ENCODE measurements around the gene TTC7B. TPM values are rescaled to one million over a fixed set of nuclear protein-coding genes. Genes with fewer than 3 reads are reported as not detected.

The TTC7B gene
- total and polyA plus RNA-seq, 2 experiments from 2014 or later: 7.9 to 28.6 TPM

DNA sequence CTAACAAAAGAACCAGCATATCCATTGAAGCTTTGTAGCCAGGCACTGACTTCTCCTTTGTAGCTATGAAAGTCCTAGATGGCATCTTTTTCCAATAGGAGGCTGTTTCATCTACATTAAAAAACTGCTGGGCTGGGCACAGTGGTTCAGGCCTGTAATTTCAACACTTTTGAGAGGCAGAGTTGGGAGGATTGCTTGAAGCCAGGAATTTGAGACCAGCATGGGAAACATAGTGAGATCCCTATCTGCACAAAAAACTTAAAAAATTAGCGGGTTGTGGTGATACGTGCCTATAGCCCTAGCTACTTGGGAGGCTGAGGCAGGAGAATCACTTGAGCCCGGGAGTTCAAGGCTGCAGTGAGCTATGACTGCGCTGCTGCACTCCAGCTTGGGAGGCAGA is 251.7 kb downstream of the TTC7B start:
- Histone ChIP-seq H2AFZ (no peak overlapping the region), H4K20me1 (replicated peaks; ENCODE audit: insufficient read depth) (no peaks in the 10 kb centered on the region), H3K79me2 (replicated peaks; ENCODE audit: insufficient read depth) (no peaks in the 10 kb centered on the region), H3K27me3 (ENCODE audit: insufficient read depth) (no peaks in the 10 kb centered on the region), H3K4me2 (no peak overlapping the region), H3K9me2 (ENCODE audit: insufficient read depth) (0 out of 2 replicates have a peak, but pooled peaks cover 4% of the 10 kb centered on the region), H3K36me3 (ENCODE audit: insufficient read depth) (no peaks in the 10 kb centered on the region), H3K27ac (ENCODE audit: low read depth) (no peak overlapping the region), H3K4me3 (no peak overlapping the region), H3F3A (replicated peaks; ENCODE audit: low read depth) (no peaks in the 10 kb centered on the region), H3K4me1 (ENCODE audit: insufficient read depth) (peaks cover 12% of the 10 kb centered on the region)
- no peak for TF ChIP-seq EZH2 (IDR thresholded peaks at IDR 0.05; ENCODE audit: low read depth, unreplicated experiment)
- no peak for TF ChIP-seq EZH2phosphoT487 (IDR thresholded peaks at IDR 0.05; ENCODE audit: unreplicated experiment)
- TF ChIP-seq JUNB (IDR thresholded peaks at IDR 0.05; ENCODE audit: unreplicated experiment): no peak
- no peak for TF ChIP-seq ZNF331 (CRISPR knock-in tag; IDR thresholded peaks at IDR 0.05; ENCODE audit: low read depth)
- TF ChIP-seq NANOG (IDR thresholded peaks at IDR 0.05; ENCODE audit: borderline replicate concordance): no peak
- no peak for TF ChIP-seq CREB1 (CRISPR knock-in tag; IDR thresholded peaks at IDR 0.05; ENCODE audit: low read depth)
- TF ChIP-seq REST (IDR thresholded peaks at IDR 0.05; ENCODE audit: unreplicated experiment): no peak
- TF ChIP-seq POLR2AphosphoS5 (IDR thresholded peaks at IDR 0.05; ENCODE audit: low read depth): no peak
- TF ChIP-seq, protein P1, sequence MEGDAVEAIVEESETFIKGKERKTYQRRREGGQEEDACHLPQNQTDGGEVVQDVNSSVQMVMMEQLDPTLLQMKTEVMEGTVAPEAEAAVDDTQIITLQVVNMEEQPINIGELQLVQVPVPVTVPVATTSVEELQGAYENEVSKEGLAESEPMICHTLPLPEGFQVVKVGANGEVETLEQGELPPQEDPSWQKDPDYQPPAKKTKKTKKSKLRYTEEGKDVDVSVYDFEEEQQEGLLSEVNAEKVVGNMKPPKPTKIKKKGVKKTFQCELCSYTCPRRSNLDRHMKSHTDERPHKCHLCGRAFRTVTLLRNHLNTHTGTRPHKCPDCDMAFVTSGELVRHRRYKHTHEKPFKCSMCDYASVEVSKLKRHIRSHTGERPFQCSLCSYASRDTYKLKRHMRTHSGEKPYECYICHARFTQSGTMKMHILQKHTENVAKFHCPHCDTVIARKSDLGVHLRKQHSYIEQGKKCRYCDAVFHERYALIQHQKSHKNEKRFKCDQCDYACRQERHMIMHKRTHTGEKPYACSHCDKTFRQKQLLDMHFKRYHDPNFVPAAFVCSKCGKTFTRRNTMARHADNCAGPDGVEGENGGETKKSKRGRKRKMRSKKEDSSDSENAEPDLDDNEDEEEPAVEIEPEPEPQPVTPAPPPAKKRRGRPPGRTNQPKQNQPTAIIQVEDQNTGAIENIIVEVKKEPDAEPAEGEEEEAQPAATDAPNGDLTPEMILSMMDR (conservative IDR thresholded peaks at IDR 0.05; ENCODE audit: low read depth in 2 of 2): no peak
- Mint-ChIP-seq H3K36me3 (ENCODE audit: low read depth) (no peaks in the 10 kb centered on the region; the same call in 2 of the 3 replicates), H3K4me1 (peaks cover 29% of the 10 kb centered on the region), H3K27ac (no peak overlapping the region), H3K27me3 (ENCODE audit: insufficient read depth, low read depth, poor library complexity) (peaks cover 8% of the 10 kb centered on the region), H3K9me3 (no peaks in the 10 kb centered on the region), H3K4me3 (no peak overlapping the region)
- ATAC-seq (no peak), DNase-seq (ENCODE audit: low spot score) (no peak)

DNA sequence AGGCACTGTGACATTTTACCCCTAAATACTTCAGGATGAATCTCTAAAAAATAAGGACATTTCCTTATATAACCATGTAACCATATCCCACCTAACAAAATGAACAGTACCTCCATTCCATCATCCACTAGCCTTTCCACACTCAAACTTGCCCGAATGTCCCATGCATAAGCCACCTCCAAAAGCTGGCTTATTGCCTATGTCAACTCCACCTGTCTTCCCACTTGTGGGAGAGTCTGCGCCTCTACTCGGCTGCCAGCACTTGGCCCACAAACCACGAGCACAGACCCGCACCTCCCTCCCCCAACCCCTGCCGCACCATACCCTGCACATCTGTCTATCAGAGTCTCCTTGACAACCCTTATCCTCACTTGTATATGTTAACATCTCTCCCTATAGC is 253.6 kb downstream of the TTC7B start:
- Histone ChIP-seq H4K20me1 (replicated peaks; ENCODE audit: insufficient read depth) (no peaks in the 10 kb centered on the region), H3K4me1 (ENCODE audit: insufficient read depth) (peaks cover 3% of the 10 kb centered on the region; the same call in 1 of the 2 replicates), H3K27ac (ENCODE audit: low read depth) (no peak overlapping the region), H3K79me2 (replicated peaks; ENCODE audit: insufficient read depth) (no peaks in the 10 kb centered on the region), H3K36me3 (ENCODE audit: insufficient read depth) (no peaks in the 10 kb centered on the region), H2AFZ (no peak overlapping the region), H3K4me2 (no peak overlapping the region), H3F3A (replicated peaks; ENCODE audit: low read depth) (no peaks in the 10 kb centered on the region), H3K9me2 (ENCODE audit: insufficient read depth) (0 out of 2 replicates have a peak, but pooled peaks cover 4% of the 10 kb centered on the region), H3K4me3 (no peak overlapping the region), H3K27me3 (ENCODE audit: insufficient read depth) (no peaks in the 10 kb centered on the region)
- ATAC-seq (no peak), DNase-seq (ENCODE audit: low spot score) (no peak)
- H3K36me3 Mint-ChIP-seq (ENCODE audit: low read depth): no peaks in the 10 kb centered on the region; the same call in 2 of the 3 replicates
- peaks cover 6% of the 10 kb centered on the region for H3K27me3 Mint-ChIP-seq (ENCODE audit: insufficient read depth, low read depth, poor library complexity)
- no peak overlapping the region for H3K27ac Mint-ChIP-seq
- TF ChIP-seq EZH2 (IDR thresholded peaks at IDR 0.05; ENCODE audit: low read depth, unreplicated experiment): no peak
- peaks cover 15% of the 10 kb centered on the region for H3K4me1 Mint-ChIP-seq
- no peak overlapping the region for H3K4me3 Mint-ChIP-seq
- H3K9me3 Mint-ChIP-seq: no peaks in the 10 kb centered on the region

Data from GM23338 (cell line).